Lower leg skin (tissue), 3 donors: Measurements from ENCODE around the gene PALLD.

Source experiments
- POLR2A ChIP-seq, 2 donors: fragments of 450-650 bp; IDR thresholded peaks; one replicate each; pipeline ENCODE4 v1.6.1; 2016 to 2017; ENCODE audit warnings: antibody characterized with exemption in 2 of 2, mild to moderate bottlenecking in 1 of 2, moderate library complexity in 1 of 2
- TF ChIP-seq, protein P1 (sequence below), 3 donors: fragments of 450-650 bp; IDR thresholded peaks; one replicate each; pipeline ENCODE4 v1.5.1; 2016; ENCODE audit warnings: antibody characterized with exemption in 3 of 3, mild to moderate bottlenecking in 3 of 3, moderate library complexity in 2 of 3

DNA sequence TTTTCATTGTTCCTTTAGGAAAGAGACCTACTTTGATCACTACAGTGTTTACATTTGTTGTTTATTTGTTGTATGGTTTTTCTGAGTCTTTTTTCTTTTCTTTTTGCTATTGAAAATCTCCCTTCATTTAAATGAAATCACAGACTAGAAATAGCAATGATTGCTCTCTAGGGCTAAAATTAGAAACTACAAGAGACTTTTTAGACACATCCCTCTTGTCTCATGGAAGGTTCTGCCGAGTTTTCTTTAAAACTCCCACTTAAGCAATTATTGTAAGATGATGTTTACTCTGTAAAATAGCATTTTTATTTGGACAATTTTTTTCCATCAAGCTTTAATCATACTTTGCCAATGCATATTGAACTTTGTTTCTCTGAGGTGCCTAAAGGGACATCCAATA lies 136.6 kb downstream of the PALLD start:
- TF ChIP-seq, protein P1, sequence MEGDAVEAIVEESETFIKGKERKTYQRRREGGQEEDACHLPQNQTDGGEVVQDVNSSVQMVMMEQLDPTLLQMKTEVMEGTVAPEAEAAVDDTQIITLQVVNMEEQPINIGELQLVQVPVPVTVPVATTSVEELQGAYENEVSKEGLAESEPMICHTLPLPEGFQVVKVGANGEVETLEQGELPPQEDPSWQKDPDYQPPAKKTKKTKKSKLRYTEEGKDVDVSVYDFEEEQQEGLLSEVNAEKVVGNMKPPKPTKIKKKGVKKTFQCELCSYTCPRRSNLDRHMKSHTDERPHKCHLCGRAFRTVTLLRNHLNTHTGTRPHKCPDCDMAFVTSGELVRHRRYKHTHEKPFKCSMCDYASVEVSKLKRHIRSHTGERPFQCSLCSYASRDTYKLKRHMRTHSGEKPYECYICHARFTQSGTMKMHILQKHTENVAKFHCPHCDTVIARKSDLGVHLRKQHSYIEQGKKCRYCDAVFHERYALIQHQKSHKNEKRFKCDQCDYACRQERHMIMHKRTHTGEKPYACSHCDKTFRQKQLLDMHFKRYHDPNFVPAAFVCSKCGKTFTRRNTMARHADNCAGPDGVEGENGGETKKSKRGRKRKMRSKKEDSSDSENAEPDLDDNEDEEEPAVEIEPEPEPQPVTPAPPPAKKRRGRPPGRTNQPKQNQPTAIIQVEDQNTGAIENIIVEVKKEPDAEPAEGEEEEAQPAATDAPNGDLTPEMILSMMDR (IDR thresholded peaks at IDR 0.05), result no peak
- no peak for TF ChIP-seq POLR2A (IDR thresholded peaks at IDR 0.05)
